HFF-Myc (cell line): ENCODE results near the gene EXOG.

Experiments used
- DNase-seq: peaks from one replicate; pipeline ENCODE4 v3.0.0-alpha.2; 2011; ENCODE audit warnings: low read depth; ENCODE audit errors: extremely low read depth
- H3K4me3 ChIP-seq: replicated peaks from 2 replicates; pipeline ENCODE4 v1.5.1; 2011; ENCODE audit warnings: low read depth, mild to moderate bottlenecking, control low read depth, low read length
- CTCF ChIP-seq: IDR thresholded peaks from 2 replicates; pipeline ENCODE4 v1.5.1; 2012; ENCODE audit warnings: mild to moderate bottlenecking, low read depth, low read length, control low read depth; ENCODE audit errors: missing control alignments

EXOG gene

GRCh38 chr3:38554127-38554827, 58.1 kb downstream of the EXOG start:
- H3K4me3 ChIP-seq: no peak overlapping the region
- TF ChIP-seq CTCF: no peak
- DNase-seq: no peak

- no peak overlapping the region for H3K4me3 ChIP-seq
- DNase-seq: no peak
- no peak for TF ChIP-seq CTCF
These were observed 59.2 kb downstream of the EXOG start for GRCh38 chr3:38555149-38555840.

GRCh38 chr3:38555926-38556325, 59.8 kb downstream of the EXOG start:
- TF ChIP-seq CTCF: no peak
- H3K4me3 ChIP-seq: no peak overlapping the region
- no peak for DNase-seq

GRCh38 chr3:38556640-38557358, 60.7 kb downstream of the EXOG start:
- no peak for DNase-seq
- H3K4me3 ChIP-seq: no peak overlapping the region
- TF ChIP-seq CTCF: no peak

- TF ChIP-seq CTCF: peak; percentile 9
- no peak for DNase-seq
- no peak overlapping the region for H3K4me3 ChIP-seq
These were observed 62.7 kb downstream of the EXOG start for GRCh38 chr3:38558864-38559263.

- DNase-seq: no peak
- TF ChIP-seq CTCF: no peak
- H3K4me3 ChIP-seq: no peak overlapping the region
These were observed 64.1 kb downstream of the EXOG start for GRCh38 chr3:38560284-38560683.
